ENCODE results near the gene PRXL2B.

The PRXL2B gene

GRCh38 chr1:2601721-2602303 is 15.2 kb downstream of the PRXL2B start:
- H3K27ac ChIP-seq (ENCODE audit: low read depth in 2 of 2, low read length in 2 of 2) = no peak overlapping the region
- H3K9me3 ChIP-seq (ENCODE audit: control insufficient read depth in 2 of 2, low read length in 2 of 2) = no peaks in the 10 kb centered on the region
- no peaks in the 10 kb centered on the region for H3K4me1 ChIP-seq (ENCODE audit: control insufficient read depth in 2 of 2, insufficient read depth in 2 of 2, low read length in 2 of 2)
- H3K36me3 ChIP-seq (ENCODE audit: control insufficient read depth in 2 of 2, insufficient read depth in 2 of 2, low read length in 2 of 2) = no peaks in the 10 kb centered on the region
- no peak overlapping the region for H3K4me3 ChIP-seq (ENCODE audit: low read length in 2 of 2)
- no peaks in the 10 kb centered on the region for H3K27me3 ChIP-seq (ENCODE audit: control insufficient read depth in 2 of 2, insufficient read depth in 2 of 2, low read length in 2 of 2)
- H3K9ac ChIP-seq (ENCODE audit: low read depth in 1 of 2, low read length in 2 of 2) = no peak overlapping the region

GRCh38 chr1:2602311-2602835 is 15.8 kb downstream of the PRXL2B start:
- no peak overlapping the region for H3K4me3 ChIP-seq (ENCODE audit: low read length in 2 of 2)
- no peaks in the 10 kb centered on the region for H3K9me3 ChIP-seq (ENCODE audit: control insufficient read depth in 2 of 2, low read length in 2 of 2)
- H3K36me3 ChIP-seq (ENCODE audit: control insufficient read depth in 2 of 2, insufficient read depth in 2 of 2, low read length in 2 of 2) = no peaks in the 10 kb centered on the region
- H3K27me3 ChIP-seq (ENCODE audit: control insufficient read depth in 2 of 2, insufficient read depth in 2 of 2, low read length in 2 of 2) = no peaks in the 10 kb centered on the region
- no peak overlapping the region for H3K9ac ChIP-seq (ENCODE audit: low read depth in 1 of 2, low read length in 2 of 2)
- H3K27ac ChIP-seq (ENCODE audit: low read depth in 2 of 2, low read length in 2 of 2) = no peak overlapping the region
- H3K4me1 ChIP-seq (ENCODE audit: control insufficient read depth in 2 of 2, insufficient read depth in 2 of 2, low read length in 2 of 2) = no peaks in the 10 kb centered on the region

- no peak overlapping the region for H3K9ac ChIP-seq (ENCODE audit: low read depth in 1 of 2, low read length in 2 of 2)
- H3K27me3 ChIP-seq (ENCODE audit: control insufficient read depth in 2 of 2, insufficient read depth in 2 of 2, low read length in 2 of 2) = no peaks in the 10 kb centered on the region
- H3K9me3 ChIP-seq (ENCODE audit: control insufficient read depth in 2 of 2, low read length in 2 of 2) = no peaks in the 10 kb centered on the region
- no peak overlapping the region for H3K27ac ChIP-seq (ENCODE audit: low read depth in 2 of 2, low read length in 2 of 2)
- H3K4me1 ChIP-seq (ENCODE audit: control insufficient read depth in 2 of 2, insufficient read depth in 2 of 2, low read length in 2 of 2) = no peaks in the 10 kb centered on the region
- no peaks in the 10 kb centered on the region for H3K36me3 ChIP-seq (ENCODE audit: control insufficient read depth in 2 of 2, insufficient read depth in 2 of 2, low read length in 2 of 2)
- no peak overlapping the region for H3K4me3 ChIP-seq (ENCODE audit: low read length in 2 of 2)
These were observed 16.4 kb downstream of the PRXL2B start for GRCh38 chr1:2602866-2603520.

GRCh38 chr1:2603521-2604155 is 17.1 kb downstream of the PRXL2B start:
- Histone ChIP-seq H3K4me1 (ENCODE audit: control insufficient read depth in 2 of 2, insufficient read depth in 2 of 2, low read length in 2 of 2) (no peaks in the 10 kb centered on the region), H3K9ac (ENCODE audit: low read depth in 1 of 2, low read length in 2 of 2) (no peak overlapping the region), H3K27ac (ENCODE audit: low read depth in 2 of 2, low read length in 2 of 2) (no peak overlapping the region), H3K9me3 (ENCODE audit: control insufficient read depth in 2 of 2, low read length in 2 of 2) (no peaks in the 10 kb centered on the region), H3K27me3 (ENCODE audit: control insufficient read depth in 2 of 2, insufficient read depth in 2 of 2, low read length in 2 of 2) (no peaks in the 10 kb centered on the region), H3K36me3 (ENCODE audit: control insufficient read depth in 2 of 2, insufficient read depth in 2 of 2, low read length in 2 of 2) (no peaks in the 10 kb centered on the region), H3K4me3 (ENCODE audit: low read length in 2 of 2) (no peak overlapping the region)

GRCh38 chr1:2604156-2604843 is 17.7 kb downstream of the PRXL2B start:
- no peaks in the 10 kb centered on the region for H3K36me3 ChIP-seq (ENCODE audit: control insufficient read depth in 2 of 2, insufficient read depth in 2 of 2, low read length in 2 of 2)
- no peak overlapping the region for H3K27ac ChIP-seq (ENCODE audit: low read depth in 2 of 2, low read length in 2 of 2)
- no peak overlapping the region for H3K4me3 ChIP-seq (ENCODE audit: low read length in 2 of 2)
- H3K4me1 ChIP-seq (ENCODE audit: control insufficient read depth in 2 of 2, insufficient read depth in 2 of 2, low read length in 2 of 2) = no peaks in the 10 kb centered on the region
- no peaks in the 10 kb centered on the region for H3K9me3 ChIP-seq (ENCODE audit: control insufficient read depth in 2 of 2, low read length in 2 of 2)
- no peak overlapping the region for H3K9ac ChIP-seq (ENCODE audit: low read depth in 1 of 2, low read length in 2 of 2)
- H3K27me3 ChIP-seq (ENCODE audit: control insufficient read depth in 2 of 2, insufficient read depth in 2 of 2, low read length in 2 of 2) = no peaks in the 10 kb centered on the region

GRCh38 chr1:2604844-2605508 is 18.4 kb downstream of the PRXL2B start:
- Histone ChIP-seq H3K4me1 (ENCODE audit: control insufficient read depth in 2 of 2, insufficient read depth in 2 of 2, low read length in 2 of 2) (no peaks in the 10 kb centered on the region), H3K9me3 (ENCODE audit: control insufficient read depth in 2 of 2, low read length in 2 of 2) (no peaks in the 10 kb centered on the region), H3K27me3 (ENCODE audit: control insufficient read depth in 2 of 2, insufficient read depth in 2 of 2, low read length in 2 of 2) (no peaks in the 10 kb centered on the region), H3K36me3 (ENCODE audit: control insufficient read depth in 2 of 2, insufficient read depth in 2 of 2, low read length in 2 of 2) (no peaks in the 10 kb centered on the region), H3K27ac (ENCODE audit: low read depth in 2 of 2, low read length in 2 of 2) (no peak overlapping the region), H3K9ac (ENCODE audit: low read depth in 1 of 2, low read length in 2 of 2) (no peak overlapping the region), H3K4me3 (ENCODE audit: low read length in 2 of 2) (no peak overlapping the region)

- Histone ChIP-seq H3K4me1 (ENCODE audit: control insufficient read depth in 2 of 2, insufficient read depth in 2 of 2, low read length in 2 of 2) (no peaks in the 10 kb centered on the region), H3K27me3 (ENCODE audit: control insufficient read depth in 2 of 2, insufficient read depth in 2 of 2, low read length in 2 of 2) (no peaks in the 10 kb centered on the region), H3K27ac (ENCODE audit: low read depth in 2 of 2, low read length in 2 of 2) (no peak overlapping the region), H3K9ac (ENCODE audit: low read depth in 1 of 2, low read length in 2 of 2) (no peak overlapping the region), H3K9me3 (ENCODE audit: control insufficient read depth in 2 of 2, low read length in 2 of 2) (no peaks in the 10 kb centered on the region), H3K36me3 (ENCODE audit: control insufficient read depth in 2 of 2, insufficient read depth in 2 of 2, low read length in 2 of 2) (no peaks in the 10 kb centered on the region), H3K4me3 (ENCODE audit: low read length in 2 of 2) (no peak overlapping the region)
These were observed 19.2 kb downstream of the PRXL2B start for GRCh38 chr1:2605509-2606395.

- Histone ChIP-seq H3K9me3 (ENCODE audit: control insufficient read depth in 2 of 2, low read length in 2 of 2) (no peaks in the 10 kb centered on the region), H3K27ac (ENCODE audit: low read depth in 2 of 2, low read length in 2 of 2) (no peak overlapping the region), H3K36me3 (ENCODE audit: control insufficient read depth in 2 of 2, insufficient read depth in 2 of 2, low read length in 2 of 2) (no peaks in the 10 kb centered on the region), H3K27me3 (ENCODE audit: control insufficient read depth in 2 of 2, insufficient read depth in 2 of 2, low read length in 2 of 2) (no peaks in the 10 kb centered on the region), H3K9ac (ENCODE audit: low read depth in 1 of 2, low read length in 2 of 2) (no peak overlapping the region), H3K4me3 (ENCODE audit: low read length in 2 of 2) (no peak overlapping the region), H3K4me1 (ENCODE audit: control insufficient read depth in 2 of 2, insufficient read depth in 2 of 2, low read length in 2 of 2) (no peaks in the 10 kb centered on the region)
These were observed 19.9 kb downstream of the PRXL2B start for GRCh38 chr1:2606396-2606880.

- Histone ChIP-seq H3K27ac (ENCODE audit: low read depth in 2 of 2, low read length in 2 of 2) (no peak overlapping the region), H3K4me1 (ENCODE audit: control insufficient read depth in 2 of 2, insufficient read depth in 2 of 2, low read length in 2 of 2) (no peaks in the 10 kb centered on the region), H3K36me3 (ENCODE audit: control insufficient read depth in 2 of 2, insufficient read depth in 2 of 2, low read length in 2 of 2) (no peaks in the 10 kb centered on the region), H3K9me3 (ENCODE audit: control insufficient read depth in 2 of 2, low read length in 2 of 2) (no peaks in the 10 kb centered on the region), H3K9ac (ENCODE audit: low read depth in 1 of 2, low read length in 2 of 2) (no peak overlapping the region), H3K4me3 (ENCODE audit: low read length in 2 of 2) (no peak overlapping the region), H3K27me3 (ENCODE audit: control insufficient read depth in 2 of 2, insufficient read depth in 2 of 2, low read length in 2 of 2) (no peaks in the 10 kb centered on the region)
These were observed 20.5 kb downstream of the PRXL2B start for GRCh38 chr1:2606881-2607621.
